ENCODE data around the gene RASA3.

DNA sequence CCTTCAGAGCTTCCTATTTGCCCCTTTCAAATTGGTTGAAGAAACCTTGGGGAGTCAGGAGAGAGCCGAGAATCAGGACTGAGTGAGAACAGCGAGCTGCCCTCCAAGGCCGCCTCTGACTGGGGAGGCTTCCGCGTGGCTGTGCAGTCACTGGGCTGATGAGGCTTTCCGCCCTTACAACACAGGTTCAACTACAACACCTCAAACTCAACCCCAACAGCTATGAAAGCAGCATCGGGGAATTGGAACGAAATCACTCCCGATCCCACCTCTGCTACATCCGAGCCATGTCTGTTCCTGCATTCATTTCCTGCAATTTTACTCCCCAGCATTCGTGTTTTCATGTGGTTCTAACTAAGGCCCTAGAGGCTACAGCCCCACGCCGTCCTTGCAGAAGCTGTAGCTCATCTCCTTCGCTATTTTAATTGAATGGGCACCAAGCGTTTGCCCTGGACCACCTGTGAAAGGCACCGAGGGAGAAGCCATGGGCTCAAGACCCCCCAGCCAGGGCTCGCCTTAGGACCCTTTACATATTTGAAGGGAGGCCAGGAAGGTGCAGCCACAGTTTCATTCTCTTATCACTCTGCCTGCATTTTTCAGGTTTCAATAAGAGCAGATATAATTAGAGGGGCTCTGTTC is 12.3 kb upstream of the RASA3 start:
- TF ChIP-seq CTCF (IDR thresholded peaks at IDR 0.05) (no peak), EZH2 (IDR thresholded peaks at IDR 0.05) (no peak)

Data from neural progenitor cell (in vitro differentiated cells).